SHP77 (cell line): ENCODE data around the gene ACCSL.

Experiments used
- DNase-seq, 2 experiments: peaks; one replicate each; lab custom pipeline; 2025; lab: John Stamatoyannopoulos, UW

ACCSL gene

DNA sequence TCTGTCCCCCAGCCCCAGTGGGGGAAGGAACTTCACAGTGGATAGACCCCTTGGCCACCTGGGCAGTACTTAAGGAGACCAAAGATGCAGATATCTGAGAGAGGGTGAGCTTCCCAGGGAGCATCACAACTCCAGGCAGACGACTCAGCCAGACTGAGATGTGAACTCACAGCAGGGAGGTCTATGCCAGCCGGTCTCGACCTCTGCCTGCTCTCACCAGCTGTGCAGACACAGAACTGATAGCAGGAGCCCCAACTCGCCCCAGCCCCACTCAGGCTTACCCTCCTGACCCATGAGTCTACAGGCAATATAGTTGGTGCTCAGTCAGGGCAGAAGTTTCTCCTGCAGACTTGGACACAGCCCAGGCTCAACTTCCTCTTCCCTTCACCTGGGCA is 29.7 kb upstream of the ACCSL start:
- no peak for DNase-seq

DNA sequence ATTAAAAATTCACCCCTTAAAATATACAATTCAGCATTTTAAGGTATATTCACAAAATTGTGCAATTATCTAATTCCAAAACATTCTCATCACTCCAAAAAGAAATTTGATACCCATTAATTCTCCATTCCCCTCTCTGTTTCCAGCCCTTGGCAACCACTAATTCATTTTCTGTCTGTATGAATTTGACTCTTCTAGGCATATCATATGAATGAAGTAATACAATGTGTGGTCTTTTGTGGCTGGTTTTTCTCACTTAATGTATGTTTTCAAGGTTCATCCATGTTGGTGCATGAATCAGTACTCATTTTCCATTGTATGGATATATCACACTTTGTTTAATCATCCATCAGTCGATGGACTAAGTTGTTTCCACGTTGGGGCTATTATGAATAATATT is 29.0 kb upstream of the ACCSL start:
- DNase-seq, result no peak

DNA sequence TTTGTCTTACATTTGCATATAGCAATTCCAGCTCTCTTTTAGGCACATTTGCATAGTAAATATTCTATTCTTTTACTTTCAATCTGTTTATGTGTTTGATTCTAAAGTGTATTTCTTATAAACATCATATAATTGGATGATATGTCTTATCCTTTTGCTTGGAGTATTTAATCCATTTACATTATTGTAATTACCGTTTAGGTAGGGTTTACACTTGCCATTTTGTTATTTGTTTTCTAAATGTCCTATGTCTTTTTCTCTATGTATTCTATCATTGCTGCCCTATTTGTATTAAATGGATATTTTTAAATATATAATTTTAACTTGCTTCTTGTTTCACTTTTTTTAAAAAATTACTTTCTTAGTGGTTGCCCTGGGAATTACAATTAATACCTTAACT is 22.8 kb upstream of the ACCSL start:
- DNase-seq, result no peak

DNA sequence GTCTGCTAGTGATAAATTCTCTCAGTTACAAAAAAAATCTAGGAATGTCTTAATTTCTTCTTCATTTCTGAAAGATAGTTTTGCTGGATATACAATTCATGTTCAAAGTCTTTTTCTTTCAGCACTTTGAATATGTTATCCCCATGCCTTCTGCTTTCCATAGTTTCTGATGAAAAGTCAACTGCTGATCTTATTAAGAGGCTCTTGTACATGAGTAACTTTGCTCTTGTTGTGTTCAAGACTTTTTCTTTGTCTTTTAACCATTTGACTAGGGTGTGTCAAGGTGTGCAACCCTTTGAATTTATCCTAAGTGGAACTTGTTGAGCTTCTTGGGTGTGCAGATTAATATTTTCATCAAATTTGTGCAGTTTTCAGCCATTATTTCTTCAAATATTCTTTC is 22.1 kb upstream of the ACCSL start:
- DNase-seq, result no peak

DNA sequence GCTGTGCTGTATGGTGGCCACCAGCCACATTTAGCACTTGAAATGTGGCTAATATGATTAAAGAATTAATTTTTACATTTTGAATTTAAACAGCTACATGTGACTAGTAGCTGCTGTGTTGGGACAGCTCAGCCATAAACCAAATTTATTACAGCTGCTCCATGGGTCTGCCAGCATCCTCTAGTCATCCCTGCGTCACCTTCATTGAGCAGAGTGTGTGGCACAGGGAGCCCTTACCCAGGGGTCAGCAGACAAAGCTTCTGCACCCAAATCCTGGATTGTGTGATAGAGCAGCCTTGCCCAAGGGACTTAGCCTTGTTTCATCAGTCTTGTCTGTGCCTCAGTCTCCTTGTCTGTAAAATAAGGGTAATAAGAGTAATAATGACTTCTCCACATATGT is 19.4 kb upstream of the ACCSL start:
- no peak for DNase-seq

DNA sequence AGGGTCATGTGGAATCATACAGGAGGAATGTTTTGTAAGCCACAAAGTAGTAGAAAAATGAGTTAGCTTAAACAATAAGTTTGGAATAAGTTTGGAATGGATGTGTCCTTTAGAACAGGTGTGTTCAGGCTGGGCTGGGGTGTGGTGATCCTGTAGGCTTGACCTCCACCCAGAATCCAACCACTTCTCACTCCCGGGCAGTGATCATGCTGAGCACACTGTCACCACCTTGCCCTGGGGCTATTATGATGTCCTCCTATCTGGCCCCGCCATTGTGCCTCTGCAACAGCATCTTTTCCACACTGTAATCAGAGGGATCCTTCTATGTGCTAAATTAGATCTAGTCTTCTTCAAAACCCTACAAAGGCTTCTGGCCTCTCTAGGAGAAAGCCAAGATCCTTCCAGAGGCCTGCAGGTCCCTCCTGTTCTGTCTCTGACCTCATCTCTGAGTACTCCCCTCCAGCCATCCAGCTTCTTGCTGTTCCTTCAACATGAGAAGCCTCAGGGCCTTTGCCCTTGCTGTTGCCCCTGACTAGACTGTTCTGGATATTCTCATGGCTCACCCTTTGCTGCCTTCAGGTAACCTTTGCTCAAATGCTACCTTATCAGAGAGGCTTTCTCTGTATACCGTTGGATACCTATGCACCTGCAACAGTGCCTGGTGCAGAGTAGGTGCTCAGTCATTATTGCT is 18.8 kb upstream of the ACCSL start:
- DNase-seq, result no peak

DNA sequence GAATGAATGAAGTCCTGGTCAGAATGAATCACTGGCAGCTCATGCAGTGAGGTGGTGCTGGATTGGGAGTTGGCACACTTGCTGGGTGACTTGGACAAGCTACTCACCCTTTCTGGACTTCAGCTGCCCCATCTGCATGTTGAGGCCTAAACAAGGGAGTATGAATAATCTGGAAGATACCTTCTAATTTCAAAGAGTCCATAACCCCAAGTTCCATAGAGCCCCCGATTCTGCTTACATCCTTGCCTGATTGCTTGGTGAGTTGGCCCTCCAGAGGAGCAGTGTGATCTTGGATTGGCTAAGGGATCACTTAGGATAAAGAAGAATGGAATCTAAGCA is 18.3 kb upstream of the ACCSL start:
- DNase-seq, result no peak

DNA sequence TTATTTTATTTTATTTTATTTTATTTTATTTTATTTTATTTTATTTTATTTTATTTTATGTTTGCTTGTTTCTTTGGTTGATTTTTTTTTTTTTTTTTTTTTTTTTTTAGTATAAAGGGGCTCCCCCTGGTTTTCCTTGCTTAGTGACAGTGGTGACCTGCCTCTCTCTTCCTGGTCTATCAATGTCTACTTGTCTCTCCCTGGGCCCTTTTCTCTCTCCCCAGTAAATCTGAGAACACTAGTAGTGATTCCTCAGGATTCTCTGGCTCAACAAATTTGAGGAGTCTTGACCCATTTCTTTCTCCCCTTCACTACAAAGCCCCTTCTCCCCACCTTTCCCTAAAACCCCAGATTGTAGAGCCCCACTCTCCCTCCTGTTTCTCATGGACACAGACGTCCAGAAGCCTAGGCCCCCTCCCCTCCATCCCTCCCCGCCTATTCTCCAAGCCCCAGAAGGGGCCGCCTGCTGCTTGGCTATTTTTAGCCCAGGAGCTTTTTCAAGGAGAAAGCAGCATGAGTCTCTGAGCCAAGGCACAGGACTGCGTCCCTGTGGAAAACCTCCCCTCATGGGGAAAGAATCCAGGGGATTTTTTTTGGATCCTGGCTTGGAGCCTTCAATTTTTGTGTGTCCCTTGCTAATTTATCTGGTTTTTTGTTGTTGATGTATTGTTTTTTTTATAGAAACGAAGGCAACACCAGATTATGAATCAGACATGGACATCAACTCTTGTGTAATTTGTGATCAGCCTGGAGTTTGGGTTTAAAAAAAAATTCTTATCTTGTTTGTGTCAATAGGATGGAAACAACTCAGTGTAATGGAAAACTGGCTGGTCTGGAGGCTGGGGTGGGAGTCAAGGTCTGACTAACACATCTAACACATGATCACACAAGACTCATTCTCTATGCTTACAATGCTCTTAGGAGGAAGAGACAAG is 17.5 kb upstream of the ACCSL start:
- no peak for DNase-seq

DNA sequence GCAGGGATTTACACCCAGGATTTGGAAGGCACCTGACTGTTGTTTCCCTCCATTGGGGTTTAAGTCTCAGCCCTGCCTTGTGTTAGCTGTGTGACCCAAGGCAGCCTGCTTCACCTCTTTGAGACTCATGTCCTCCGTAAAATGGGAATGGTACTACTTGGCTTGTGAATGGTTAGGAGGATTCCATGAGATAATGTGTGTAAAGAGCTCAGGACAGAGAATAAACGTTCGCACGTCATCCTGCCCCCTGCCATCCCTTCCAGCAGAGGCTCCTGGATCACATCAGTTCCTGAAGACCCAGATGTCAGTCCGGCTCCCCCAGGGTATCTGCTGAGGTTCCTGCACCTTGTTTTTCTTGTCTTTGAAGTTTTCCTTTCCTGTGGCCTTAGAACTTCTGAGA is 16.8 kb upstream of the ACCSL start:
- DNase-seq, result no peak

DNA sequence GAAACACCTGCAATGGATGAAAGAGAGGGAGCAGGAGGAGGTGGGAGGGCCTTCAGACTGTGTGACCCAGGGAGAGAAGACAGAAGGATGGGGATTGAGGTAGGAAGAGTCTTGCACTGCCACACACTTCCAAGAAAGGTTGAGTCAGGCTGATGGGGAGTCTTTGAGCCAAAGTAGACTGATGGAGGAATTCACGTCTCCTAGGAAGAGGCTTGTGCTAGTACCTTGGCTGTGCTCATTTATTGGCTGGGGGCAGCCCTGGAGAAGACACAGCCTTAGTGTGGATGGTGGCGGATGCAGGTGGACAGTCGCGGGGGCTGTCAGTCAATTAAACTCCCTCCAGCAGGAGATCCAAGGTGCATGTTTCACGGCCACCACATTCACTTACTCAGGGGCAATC is 16.2 kb upstream of the ACCSL start:
- DNase-seq, result no peak

DNA sequence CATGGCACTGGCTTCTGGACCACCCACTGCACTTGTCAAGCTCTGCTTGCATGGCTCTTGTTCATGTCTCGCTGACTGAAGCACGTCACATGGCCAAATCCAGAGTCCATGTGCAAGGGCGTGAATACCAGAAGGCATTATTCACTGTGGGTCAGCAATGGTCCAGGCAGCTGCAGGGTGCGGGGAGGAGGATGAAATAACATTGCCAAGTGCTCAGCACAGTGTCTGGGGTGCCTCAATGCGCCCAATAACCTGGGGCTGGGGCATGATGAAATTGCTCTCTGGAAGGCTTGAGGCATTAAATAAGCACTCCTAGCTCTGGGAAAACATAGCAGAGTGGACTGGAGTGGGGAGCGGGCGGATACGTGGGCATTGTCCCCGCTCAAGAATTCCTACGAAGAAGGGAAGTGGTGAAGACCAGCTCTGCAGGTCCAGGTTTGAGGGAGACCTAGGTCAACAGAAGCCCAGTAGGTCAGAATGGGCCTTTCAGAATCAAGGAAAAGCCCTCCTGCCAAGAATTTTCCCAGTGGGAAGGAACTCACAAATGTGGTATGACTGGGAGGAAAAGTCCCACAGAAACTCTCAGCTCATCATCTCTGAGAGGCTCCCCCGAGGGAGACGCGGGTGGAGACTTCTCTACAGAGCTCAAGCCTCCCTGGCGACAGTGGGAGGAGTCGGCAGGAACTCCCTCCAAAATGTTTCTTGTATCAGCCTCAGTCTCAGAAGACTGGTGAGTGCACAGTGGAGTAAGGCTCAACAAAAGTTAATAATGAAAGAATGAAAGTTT is 15.3 kb upstream of the ACCSL start:
- no peak for DNase-seq

DNA sequence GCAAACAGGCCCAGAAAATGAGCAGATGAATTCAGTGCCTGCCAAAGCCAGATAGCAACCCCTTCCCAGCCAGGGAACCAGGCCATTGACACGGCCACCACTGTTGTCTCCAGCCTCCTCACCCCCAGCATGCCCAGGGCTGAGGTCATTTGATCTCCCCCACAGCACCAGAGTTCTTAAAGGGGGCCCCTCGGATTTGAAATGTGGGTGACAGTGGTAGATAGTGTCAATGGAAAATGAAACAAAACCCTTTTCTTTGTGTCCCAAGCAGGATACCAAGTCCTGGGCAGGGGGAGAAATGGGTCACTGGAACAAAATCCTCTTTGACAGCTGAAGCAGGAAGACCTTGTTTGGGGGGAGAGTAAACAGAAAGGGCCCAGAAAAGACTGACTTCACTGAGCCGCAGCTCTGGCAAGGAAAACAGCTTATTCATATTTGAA is 14.3 kb upstream of the ACCSL start:
- no peak for DNase-seq

DNA sequence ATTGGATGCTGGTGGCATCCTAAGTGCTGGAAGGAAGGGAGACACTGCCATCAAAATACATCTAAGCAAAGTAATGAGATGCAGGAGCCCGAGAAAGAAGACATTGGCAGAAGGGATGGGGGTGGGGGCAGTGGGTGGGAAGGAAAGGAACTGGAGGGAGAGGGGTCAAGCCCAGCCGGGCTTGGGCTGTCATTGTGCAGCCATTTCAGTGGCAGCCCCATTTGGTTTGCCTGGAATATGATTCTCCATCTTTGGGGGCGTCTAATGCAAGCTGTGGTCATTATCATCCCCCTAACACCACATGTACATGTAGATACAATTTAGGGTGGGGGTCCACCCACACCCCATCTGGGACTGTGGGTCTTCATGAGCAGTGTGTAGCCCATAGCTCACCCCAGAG is 13.9 kb upstream of the ACCSL start:
- no peak for DNase-seq

DNA sequence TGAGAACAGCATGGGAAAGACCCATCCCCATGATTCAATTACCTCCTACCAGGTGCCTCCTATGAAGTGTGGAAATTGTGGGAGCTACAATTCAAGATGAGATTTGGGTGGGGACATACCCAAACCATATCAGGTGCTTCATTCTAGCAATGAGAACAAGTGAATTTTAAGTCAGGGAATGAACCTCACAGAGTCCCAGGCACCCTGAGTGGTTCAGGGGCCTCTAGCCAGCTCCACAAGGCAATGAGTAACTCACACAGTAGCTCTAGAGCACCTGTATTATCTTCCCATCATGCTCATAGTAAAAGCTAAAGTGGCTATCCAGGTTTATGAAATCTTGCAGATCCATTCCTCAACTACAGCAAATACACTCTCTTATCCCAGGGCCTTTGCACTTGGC is 13.1 kb upstream of the ACCSL start:
- no peak for DNase-seq

DNA sequence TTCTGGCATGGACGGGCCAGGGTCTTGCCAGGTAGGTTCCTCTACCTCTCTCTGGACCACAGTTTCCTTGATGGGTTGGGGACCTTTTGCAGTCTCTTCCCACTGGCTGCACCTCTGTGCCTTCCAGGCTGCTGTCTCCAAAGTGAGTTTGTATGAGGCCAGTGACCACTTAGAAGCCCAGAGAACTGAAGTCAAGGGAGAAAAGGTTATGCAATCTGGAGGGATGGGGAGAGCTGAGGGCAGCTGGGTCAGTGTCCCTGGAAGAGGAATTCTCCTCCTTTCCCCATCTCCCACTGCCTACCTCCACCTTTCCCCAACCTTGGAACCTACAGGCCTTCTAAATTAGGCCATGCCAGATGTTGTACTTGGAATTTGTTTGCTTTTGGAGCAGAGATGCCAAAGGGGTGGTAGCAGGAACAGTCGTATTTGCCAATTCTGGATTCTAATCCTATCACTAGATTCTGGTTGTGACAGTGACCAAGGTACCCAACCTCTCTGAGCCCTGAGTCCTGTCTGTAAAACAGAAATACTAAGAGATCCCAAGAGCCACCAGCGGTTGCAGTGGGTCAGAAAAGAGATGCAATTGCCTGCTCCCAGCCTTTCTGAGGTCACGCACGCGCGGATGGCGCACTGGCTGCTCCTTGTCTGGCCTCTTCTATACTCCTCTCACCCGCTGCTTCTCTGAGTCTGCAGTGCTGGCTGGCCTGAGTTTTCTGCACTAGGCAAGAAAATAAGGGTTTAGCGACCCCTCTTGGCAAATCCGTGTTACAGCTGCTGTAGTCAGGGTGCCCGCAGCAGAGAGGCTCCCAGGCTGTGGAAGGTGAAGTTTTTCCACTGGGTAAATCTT is 10.7 kb upstream of the ACCSL start:
- peak; percentile 80 to 81 for DNase-seq

DNA sequence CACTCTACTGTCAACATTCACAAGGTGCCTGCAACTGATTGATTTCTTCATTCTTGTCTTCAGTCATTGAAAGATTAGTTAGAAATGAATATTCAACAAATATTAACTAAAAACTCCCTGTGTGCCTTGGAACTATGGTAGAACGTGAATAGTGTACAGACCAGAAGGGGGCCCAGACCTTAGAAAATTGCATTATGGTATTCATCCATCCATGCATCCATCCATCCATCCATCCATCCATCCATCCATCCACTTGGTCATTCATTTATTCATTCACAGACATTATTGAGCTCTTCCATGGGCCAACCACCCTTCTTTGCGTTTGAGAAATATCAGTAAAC is 10.2 kb upstream of the ACCSL start:
- DNase-seq, result no peak

DNA sequence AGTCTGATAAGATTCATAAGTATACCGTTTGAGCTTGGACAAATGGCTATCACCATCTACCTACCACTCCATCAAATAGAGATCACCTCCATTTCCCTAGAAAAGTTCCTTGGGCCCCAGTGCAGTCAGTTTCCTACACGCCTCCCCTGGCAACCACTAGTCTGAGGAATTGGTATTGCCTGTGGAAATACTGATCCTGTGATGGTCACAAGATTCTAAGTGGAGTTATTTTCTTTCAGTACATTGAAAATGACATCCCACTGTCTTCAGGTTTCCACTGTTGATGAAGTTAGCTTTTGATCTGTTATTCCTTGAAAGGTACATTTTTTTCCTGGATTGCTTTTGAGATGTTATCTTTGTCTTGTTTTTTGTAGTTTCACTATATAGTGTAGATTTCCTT is 4.6 kb upstream of the ACCSL start:
- no peak for DNase-seq

DNA sequence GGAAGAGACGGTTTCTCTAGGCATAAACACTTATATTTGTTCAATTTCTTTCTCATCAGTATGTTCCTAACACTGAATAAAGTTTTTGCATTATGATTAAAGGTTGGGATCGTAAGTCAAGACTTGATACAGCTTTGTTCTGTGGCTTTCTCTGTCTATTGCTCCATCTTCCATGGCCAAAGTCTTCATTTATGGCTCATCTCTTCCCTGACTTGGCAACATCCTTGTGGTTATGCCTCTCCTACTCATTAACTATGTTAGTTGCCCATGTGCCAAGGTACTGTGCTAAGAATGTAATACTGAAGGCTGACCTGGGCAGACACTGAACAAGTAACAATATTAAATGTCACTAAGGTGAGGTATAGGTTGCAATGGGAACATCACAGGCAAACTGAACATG is 1.6 kb upstream of the ACCSL start:
- no peak for DNase-seq

DNA sequence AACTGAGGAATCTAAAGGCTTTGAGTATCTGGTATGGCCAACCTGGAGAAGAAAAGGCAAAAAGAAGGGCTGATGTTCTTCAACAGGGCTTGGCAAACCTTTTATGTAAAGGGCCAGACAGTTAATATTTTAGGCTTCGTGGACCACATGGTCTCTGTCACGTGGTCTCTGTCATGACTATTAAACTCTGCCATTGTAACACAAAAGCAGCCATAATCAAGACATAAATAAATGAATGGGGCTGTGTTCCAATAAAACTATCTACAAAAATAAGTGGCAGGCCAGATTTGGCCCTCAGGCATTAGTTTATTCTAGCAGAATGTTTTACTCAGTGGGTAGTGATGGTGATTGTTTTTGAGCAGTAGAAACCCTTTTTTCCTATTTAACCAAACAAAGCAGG is 483 bp upstream of the ACCSL start:
- DNase-seq, result no peak

DNA sequence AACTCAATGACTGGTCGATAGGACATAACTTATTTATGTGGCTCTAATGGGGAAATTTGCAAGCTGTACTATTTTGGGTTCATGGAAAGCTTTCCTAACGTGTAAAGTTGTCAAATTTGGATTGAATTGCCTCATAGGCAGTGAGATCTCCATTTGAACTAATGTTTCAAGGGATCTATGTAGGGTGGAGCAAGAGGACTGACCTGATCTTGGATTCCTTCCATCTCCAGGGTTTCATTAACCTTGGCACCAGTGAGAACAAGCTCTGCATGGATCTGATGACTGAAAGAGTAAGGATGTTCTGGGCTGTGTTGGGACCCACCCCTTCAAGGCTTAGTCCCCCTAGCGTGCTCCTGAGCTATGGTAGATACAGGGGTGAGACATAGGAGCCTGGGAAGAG is 2.1 kb downstream of the ACCSL start:
- no peak for DNase-seq

DNA sequence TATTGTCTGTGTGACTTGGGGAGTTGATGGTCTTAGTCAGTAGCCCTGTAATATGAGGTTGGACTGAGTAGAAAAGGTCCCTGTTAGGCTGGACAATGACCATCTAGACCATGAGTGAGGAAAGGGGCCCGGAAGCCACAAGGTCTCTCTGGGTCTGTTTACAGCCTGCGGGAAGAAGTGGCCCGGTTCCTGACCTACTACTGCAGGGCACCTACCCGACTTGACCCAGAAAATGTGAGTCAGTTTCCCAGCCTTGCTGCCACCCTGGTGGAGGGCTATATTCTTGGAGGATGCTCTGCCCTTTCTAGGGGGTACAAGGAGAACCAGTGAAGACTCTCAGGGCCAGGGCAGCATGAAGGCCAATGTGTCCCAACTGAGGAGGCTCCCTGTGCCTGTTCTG is 3.4 kb downstream of the ACCSL start:
- DNase-seq, result no peak

DNA sequence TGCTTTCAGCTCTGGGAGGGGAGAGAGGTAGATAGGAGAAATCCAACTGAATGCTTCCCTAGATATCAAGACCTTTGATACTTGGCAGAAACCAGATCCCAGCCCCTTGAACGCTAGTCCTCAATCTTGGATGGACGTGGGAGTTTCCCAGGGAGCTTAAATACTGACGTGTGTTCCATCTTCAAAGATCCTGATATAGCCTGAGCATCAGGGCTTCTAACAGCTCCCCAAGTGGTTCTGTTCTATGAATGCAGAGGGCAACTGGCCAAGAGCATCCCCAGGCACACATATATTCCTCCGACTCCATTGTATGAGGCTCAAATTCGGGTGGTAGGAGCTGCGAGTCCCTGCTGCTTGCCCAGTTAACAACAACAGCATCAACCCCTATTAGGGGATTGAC is 9.6 kb downstream of the ACCSL start:
- DNase-seq, result no peak
